Esophagus squamous epithelium (tissue), 4 donors: Measurements from ENCODE around the gene SSR4.

Experiments
- CTCF ChIP-seq, 6 experiments: fragments of 450-650 bp in 4 of 6; fragments of 200-600 bp in 2 of 6; sonication (generic) in 2 of 6; IDR thresholded peaks; one replicate each; pipeline ENCODE4 v1.5.1; 2016 to 2019; ENCODE audit warnings: antibody characterized with exemption in 6 of 6, mild to moderate bottlenecking in 4 of 6, moderate library complexity in 4 of 6
- POLR2A ChIP-seq, 4 donors: fragments of 450-650 bp; IDR thresholded peaks; one replicate each; pipeline ENCODE4 v1.6.1; 2017; ENCODE audit warnings: antibody characterized with exemption in 4 of 4, mild to moderate bottlenecking in 4 of 4, moderate library complexity in 3 of 4

- no peak for TF ChIP-seq CTCF (IDR thresholded peaks at IDR 0.05)
- no peak for TF ChIP-seq POLR2A (IDR thresholded peaks at IDR 0.05)
Measured at GRCh38 chrX:153768311-153769157, 25.9 kb upstream of the SSR4 start.
